ENCODE results near the gene SOS2. TPM values are rescaled to one million over a fixed set of nuclear protein-coding genes. Genes with fewer than 3 reads are reported as not detected.

Gene SOS2
- total RNA-seq, 2 donors from 2014 or later = 38.7 to 40.2 TPM

- no peaks in the 10 kb centered on the region for H3K27me3 ChIP-seq (replicated peaks; ENCODE audit: insufficient read depth)
- DNase-seq (ENCODE audit: low spot score) = no peak
- no peaks in the 10 kb centered on the region for H3K9me3 ChIP-seq
- H3K4me1 ChIP-seq (ENCODE audit: control insufficient read depth in 1 of 2, low read depth in 2 of 2) = no peaks in the 10 kb centered on the region
- H3K36me3 ChIP-seq = peaks cover 32% of the 10 kb centered on the region
- no peak for ATAC-seq (ENCODE audit: insufficient number of reproducible peaks, low FRiP score, low read depth)
- no peak overlapping the region for H3K4me3 ChIP-seq
- no peak overlapping the region for H3K27ac ChIP-seq
- TF ChIP-seq CTCF (IDR thresholded peaks at IDR 0.05) = no peak
Measured at GRCh38 chr14:50156111-50156510, 75.3 kb downstream of the SOS2 start.

GRCh38 chr14:50148799-50149198 is 82.6 kb downstream of the SOS2 start:
- H3K27ac ChIP-seq = no peak overlapping the region
- H3K36me3 ChIP-seq = peaks cover 22% of the 10 kb centered on the region
- H3K9me3 ChIP-seq = no peaks in the 10 kb centered on the region
- TF ChIP-seq CTCF (IDR thresholded peaks at IDR 0.05) = no peak
- no peak for ATAC-seq (ENCODE audit: insufficient number of reproducible peaks, low FRiP score, low read depth)
- H3K27me3 ChIP-seq (replicated peaks; ENCODE audit: insufficient read depth) = no peaks in the 10 kb centered on the region
- no peak for DNase-seq (ENCODE audit: low spot score)
- H3K4me3 ChIP-seq = no peak overlapping the region
- H3K4me1 ChIP-seq (ENCODE audit: control insufficient read depth in 1 of 2, low read depth in 2 of 2) = no peaks in the 10 kb centered on the region

- no peak overlapping the region for H3K27ac ChIP-seq
- no peaks in the 10 kb centered on the region for H3K4me1 ChIP-seq (ENCODE audit: control insufficient read depth in 1 of 2, low read depth in 2 of 2)
- peaks cover 4% of the 10 kb centered on the region for H3K36me3 ChIP-seq
- TF ChIP-seq CTCF (IDR thresholded peaks at IDR 0.05) = no peak
- no peaks in the 10 kb centered on the region for H3K9me3 ChIP-seq
- DNase-seq (ENCODE audit: low spot score) (no peak), ATAC-seq (ENCODE audit: insufficient number of reproducible peaks, low FRiP score, low read depth) (no peak)
- no peaks in the 10 kb centered on the region for H3K27me3 ChIP-seq (replicated peaks; ENCODE audit: insufficient read depth)
- H3K4me3 ChIP-seq = no peak overlapping the region
Measured at GRCh38 chr14:50139192-50139591, 92.2 kb downstream of the SOS2 start.

GRCh38 chr14:50127802-50128201 is 103.6 kb downstream of the SOS2 start:
- no peaks in the 10 kb centered on the region for H3K27me3 ChIP-seq (replicated peaks; ENCODE audit: insufficient read depth)
- no peaks in the 10 kb centered on the region for H3K9me3 ChIP-seq
- no peak overlapping the region for H3K4me3 ChIP-seq
- no peak overlapping the region for H3K27ac ChIP-seq
- H3K36me3 ChIP-seq = peaks cover 16% of the 10 kb centered on the region
- DNase-seq (ENCODE audit: low spot score) = no peak
- no peak for ATAC-seq (ENCODE audit: insufficient number of reproducible peaks, low FRiP score, low read depth)
- no peaks in the 10 kb centered on the region for H3K4me1 ChIP-seq (ENCODE audit: control insufficient read depth in 1 of 2, low read depth in 2 of 2)
- TF ChIP-seq CTCF (IDR thresholded peaks at IDR 0.05) = no peak

- Histone ChIP-seq H3K36me3 (peaks cover 8% of the 10 kb centered on the region), H3K27me3 (replicated peaks; ENCODE audit: insufficient read depth) (no peaks in the 10 kb centered on the region), H3K4me3 (no peak overlapping the region), H3K27ac (no peak overlapping the region), H3K4me1 (ENCODE audit: control insufficient read depth in 1 of 2, low read depth in 2 of 2) (no peaks in the 10 kb centered on the region), H3K9me3 (no peaks in the 10 kb centered on the region)
- DNase-seq (ENCODE audit: low spot score) (no peak), ATAC-seq (ENCODE audit: insufficient number of reproducible peaks, low FRiP score, low read depth) (no peak)
- no peak for TF ChIP-seq CTCF (IDR thresholded peaks at IDR 0.05)
Measured at GRCh38 chr14:50123062-50123461, 108.3 kb downstream of the SOS2 start.

All from thoracic aorta (tissue), 2 donors.